NT2/D1 (cell line): ENCODE data around the gene CD28.

Experiments used
- DNase-seq: peaks from one replicate; pipeline ENCODE4 v3.0.0-alpha.2; 2011; ENCODE audit warnings: low read depth, low spot score
- H3K27me3 ChIP-seq: 2 replicates; pipeline ENCODE4 v1.6.0; 2011; ENCODE audit warnings: mild to moderate bottlenecking; ENCODE audit not compliant: insufficient read length, insufficient read depth
- H3K36me3 ChIP-seq: 2 replicates; pipeline ENCODE4 v1.6.1; 2011; ENCODE audit warnings: mild to moderate bottlenecking, low read length, mixed read lengths; ENCODE audit not compliant: insufficient read depth, insufficient read length
- H3K4me1 ChIP-seq: 2 replicates; pipeline ENCODE4 v1.5.1; 2011; ENCODE audit not compliant: insufficient read depth, insufficient read length
- H3K4me3 ChIP-seq: 2 replicates; pipeline ENCODE4 v1.5.1; 2011; ENCODE audit warnings: low read depth; ENCODE audit not compliant: insufficient read length
- H3K9ac ChIP-seq: 2 replicates; pipeline ENCODE4 v1.6.0; 2011; ENCODE audit warnings: low read depth; ENCODE audit not compliant: insufficient read length
- H3K9me3 ChIP-seq: 2 replicates; pipeline ENCODE4 v1.5.1; 2011; ENCODE audit warnings: mild to moderate bottlenecking, low read length; ENCODE audit not compliant: insufficient read depth
- SUZ12 ChIP-seq: IDR thresholded peaks from 2 replicates; pipeline ENCODE4 v1.6.1; 2011; ENCODE audit not compliant: insufficient read length, insufficient read depth; ENCODE audit errors: extremely low read depth
- YY1 ChIP-seq: IDR thresholded peaks from 2 replicates; pipeline ENCODE4 v1.6.1; 2011; ENCODE audit not compliant: insufficient read length, insufficient read depth
- ZNF274 ChIP-seq: IDR thresholded peaks from 2 replicates; pipeline ENCODE4 v1.6.1; 2011; ENCODE audit warnings: mild to moderate bottlenecking, low read depth, low read length

The CD28 gene

DNA sequence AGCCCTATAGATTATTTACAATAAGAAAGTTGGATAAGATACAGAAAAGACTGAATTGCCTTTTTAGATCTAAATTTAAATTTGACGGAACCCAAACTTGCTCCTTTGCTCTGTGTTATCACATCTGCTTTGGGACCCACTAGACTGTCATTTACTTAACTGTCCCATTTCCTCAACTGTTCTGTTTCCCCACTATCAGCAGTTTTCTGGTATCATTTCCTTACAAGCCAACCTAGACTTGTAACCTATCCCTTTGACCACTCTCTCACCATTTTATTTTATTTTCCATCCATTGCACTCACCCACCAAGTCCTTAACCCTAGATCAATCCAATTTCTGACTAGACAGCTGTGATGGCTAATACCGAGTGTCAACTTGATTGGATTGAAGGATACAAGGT lies 38.6 kb upstream of the CD28 start:
- H3K36me3 ChIP-seq, result no peaks in the 10 kb centered on the region
- no peaks in the 10 kb centered on the region for H3K27me3 ChIP-seq
- TF ChIP-seq SUZ12 (no peak), YY1 (no peak)
- no peak overlapping the region for H3K4me3 ChIP-seq
- peaks cover 2% of the 10 kb centered on the region for H3K4me1 ChIP-seq
- DNase-seq, result no peak
- no peaks in the 10 kb centered on the region for H3K9me3 ChIP-seq
- no peak overlapping the region for H3K9ac ChIP-seq

DNA sequence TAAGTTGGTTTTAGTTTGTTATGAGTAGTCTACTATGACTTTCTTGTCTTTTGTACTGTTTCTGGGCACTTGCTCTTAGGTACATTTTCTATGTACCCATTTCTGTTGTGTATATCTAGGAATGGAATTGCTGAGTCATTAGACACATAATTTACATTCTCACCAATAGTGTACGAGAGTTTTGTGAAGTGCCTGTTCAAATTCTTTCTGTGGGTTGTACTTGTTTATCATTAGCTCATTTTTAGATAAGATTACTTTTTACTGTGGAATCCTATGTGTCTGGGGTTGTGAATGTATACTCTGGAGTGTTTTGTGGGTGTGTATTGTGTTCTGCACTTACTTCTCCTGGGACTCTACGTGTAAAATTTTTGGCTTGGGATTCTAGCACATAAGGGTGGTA lies 36.6 kb upstream of the CD28 start:
- no peak for DNase-seq
- no peak for TF ChIP-seq YY1
- no peak for TF ChIP-seq ZNF274
- no peak for TF ChIP-seq SUZ12

DNA sequence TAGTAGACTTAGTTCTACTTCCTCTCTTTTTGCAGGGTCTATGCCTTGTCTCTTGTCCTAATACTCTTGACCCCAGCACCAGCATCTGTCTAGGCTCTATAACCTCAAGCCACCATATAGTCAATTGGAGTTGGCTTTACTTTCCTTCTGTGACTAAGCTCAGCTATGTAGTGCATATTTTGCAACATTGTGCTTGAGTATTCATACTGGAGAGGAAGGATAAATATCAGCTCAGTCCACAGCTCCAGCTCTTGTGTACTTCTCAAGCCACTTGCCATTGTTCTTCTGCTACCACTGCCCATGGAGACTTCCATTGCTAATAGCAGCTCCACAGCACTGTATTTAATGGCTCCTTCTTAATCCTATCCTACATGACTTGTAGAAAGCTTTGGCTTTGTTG lies 35.5 kb upstream of the CD28 start:
- no peaks in the 10 kb centered on the region for H3K27me3 ChIP-seq
- H3K4me1 ChIP-seq, result no peaks in the 10 kb centered on the region
- DNase-seq, result no peak
- no peak overlapping the region for H3K9ac ChIP-seq
- no peak overlapping the region for H3K4me3 ChIP-seq
- TF ChIP-seq ZNF274 (no peak), SUZ12 (no peak), YY1 (no peak)
- no peaks in the 10 kb centered on the region for H3K36me3 ChIP-seq
- 0 out of 2 replicates have a peak, but pooled peaks cover 4% of the 10 kb centered on the region for H3K9me3 ChIP-seq

More for the DNA sequence above, 36.6 kb upstream of the CD28 start:
- H3K27me3 ChIP-seq, result no peaks in the 10 kb centered on the region
- no peaks in the 10 kb centered on the region for H3K36me3 ChIP-seq
- no peak overlapping the region for H3K4me3 ChIP-seq
- H3K9me3 ChIP-seq, result 0 out of 2 replicates have a peak, but pooled peaks cover 4% of the 10 kb centered on the region
- no peaks in the 10 kb centered on the region for H3K4me1 ChIP-seq
- H3K9ac ChIP-seq, result no peak overlapping the region

DNA sequence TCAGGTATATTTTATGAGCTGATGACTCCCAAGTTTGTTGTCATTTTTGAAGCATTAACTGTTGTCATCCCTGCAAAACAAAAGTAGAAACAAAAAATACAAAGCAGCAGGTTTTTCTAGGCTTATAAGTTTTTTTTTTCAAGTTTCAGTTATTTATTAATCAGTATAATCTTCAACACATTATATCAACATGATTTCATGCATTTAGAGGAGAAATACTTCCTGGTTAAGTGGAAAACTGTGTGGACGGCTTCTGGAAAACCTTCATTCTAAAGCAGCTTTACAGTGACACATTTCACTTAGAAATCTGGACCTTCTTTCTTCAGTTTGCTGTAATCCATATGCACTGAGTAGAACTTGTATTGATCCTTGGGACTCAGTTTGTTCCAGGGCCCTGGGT lies 34.6 kb upstream of the CD28 start:
- H3K9ac ChIP-seq, result no peak overlapping the region
- H3K36me3 ChIP-seq, result no peaks in the 10 kb centered on the region
- H3K9me3 ChIP-seq, result 0 out of 2 replicates have a peak, but pooled peaks cover 4% of the 10 kb centered on the region
- no peak overlapping the region for H3K4me3 ChIP-seq
- TF ChIP-seq YY1, result no peak
- no peak for TF ChIP-seq SUZ12
- no peak for TF ChIP-seq ZNF274
- no peaks in the 10 kb centered on the region for H3K27me3 ChIP-seq
- no peak for DNase-seq
- H3K4me1 ChIP-seq, result no peaks in the 10 kb centered on the region

DNA sequence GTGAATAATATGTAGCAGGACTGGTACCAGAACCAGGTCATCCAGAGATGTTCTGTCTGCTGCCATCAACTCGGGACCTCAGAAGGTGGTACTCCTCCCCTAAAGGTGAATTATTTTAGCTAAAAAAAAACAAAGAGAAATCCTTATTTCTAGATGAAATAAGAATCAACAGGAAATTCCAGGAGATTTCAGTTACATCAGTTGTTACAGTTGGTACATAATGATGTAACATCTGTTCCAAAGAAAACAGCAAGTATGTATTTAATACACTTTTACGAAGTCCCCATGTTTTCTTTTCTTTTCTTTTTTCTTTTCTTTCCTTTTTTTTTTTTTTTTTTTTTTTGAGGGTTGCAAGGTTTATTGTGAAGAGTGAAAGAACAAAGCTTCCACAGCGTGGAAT lies 33.6 kb upstream of the CD28 start:
- no peak overlapping the region for H3K4me3 ChIP-seq
- H3K4me1 ChIP-seq, result no peaks in the 10 kb centered on the region
- DNase-seq, result no peak
- TF ChIP-seq ZNF274 (no peak), YY1 (no peak), SUZ12 (no peak)
- H3K27me3 ChIP-seq, result no peaks in the 10 kb centered on the region
- no peaks in the 10 kb centered on the region for H3K36me3 ChIP-seq
- H3K9me3 ChIP-seq, result 0 out of 2 replicates have a peak, but pooled peaks cover 4% of the 10 kb centered on the region
- H3K9ac ChIP-seq, result no peak overlapping the region

DNA sequence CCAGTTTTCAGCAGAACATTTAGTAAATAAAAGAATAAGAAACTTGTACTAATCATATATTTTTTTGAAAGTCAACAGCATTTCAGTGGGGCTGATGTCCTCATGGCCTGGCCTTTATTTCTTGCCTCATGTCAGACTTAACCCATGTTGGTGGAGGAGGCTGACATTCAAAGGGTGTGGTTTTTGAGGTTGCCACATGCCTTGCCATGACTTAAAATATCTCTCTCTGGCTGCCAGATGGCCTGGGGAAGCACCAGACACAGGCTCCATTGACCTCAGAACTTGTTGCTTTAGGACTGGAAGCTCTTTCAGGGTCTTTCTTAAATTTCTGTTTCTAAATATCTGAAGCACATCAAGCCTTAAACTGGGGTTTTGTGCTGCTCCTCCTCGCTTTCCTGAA lies 32.5 kb upstream of the CD28 start:
- H3K36me3 ChIP-seq, result no peaks in the 10 kb centered on the region
- H3K27me3 ChIP-seq, result no peaks in the 10 kb centered on the region
- H3K9me3 ChIP-seq, result 0 out of 2 replicates have a peak, but pooled peaks cover 4% of the 10 kb centered on the region
- H3K4me3 ChIP-seq, result no peak overlapping the region
- TF ChIP-seq YY1 (no peak), SUZ12 (no peak), ZNF274 (no peak)
- DNase-seq, result no peak
- no peak overlapping the region for H3K9ac ChIP-seq
- H3K4me1 ChIP-seq, result no peaks in the 10 kb centered on the region

DNA sequence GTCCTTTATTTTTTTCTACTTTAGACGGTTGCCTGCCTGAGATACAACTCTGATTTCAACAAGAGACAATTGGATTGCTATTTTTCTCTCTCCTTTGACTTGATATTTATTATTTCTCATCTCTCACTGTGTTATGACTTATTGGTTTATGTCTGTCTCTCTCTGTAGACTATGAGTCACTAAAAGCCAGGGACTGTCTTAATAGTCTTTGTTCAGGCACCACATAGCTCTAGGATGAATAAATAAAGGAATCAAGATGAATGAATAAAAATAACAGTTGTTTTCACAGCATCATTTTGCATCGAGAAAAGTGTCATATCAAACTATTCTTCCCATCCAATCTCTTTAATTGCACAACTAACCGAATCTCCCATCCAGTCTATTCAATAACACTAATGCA lies 31.4 kb upstream of the CD28 start:
- DNase-seq, result no peak
- TF ChIP-seq SUZ12, result no peak
- no peak for TF ChIP-seq YY1
- TF ChIP-seq ZNF274, result no peak

DNA sequence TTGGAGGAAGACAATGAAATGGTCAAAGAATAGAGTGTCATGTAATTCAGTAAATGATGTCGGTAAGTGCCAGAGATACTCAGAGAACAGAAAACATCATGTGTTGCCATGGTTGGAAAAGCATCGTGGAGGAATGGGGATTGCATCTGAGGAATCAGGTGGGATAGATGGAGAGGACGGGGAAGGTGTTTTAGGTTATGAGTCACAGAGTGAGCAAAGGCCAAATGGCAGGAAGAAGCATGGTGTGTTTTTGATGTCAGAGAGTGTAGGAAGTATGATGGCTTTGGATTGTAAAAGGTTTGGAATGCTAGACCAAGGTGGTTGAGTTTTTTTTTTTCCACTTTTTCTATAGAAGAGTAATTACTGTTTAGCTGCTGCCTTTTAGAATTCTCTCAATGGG lies 27.5 kb upstream of the CD28 start:
- Histone ChIP-seq H3K27me3 (no peaks in the 10 kb centered on the region), H3K4me1 (no peaks in the 10 kb centered on the region), H3K36me3 (no peaks in the 10 kb centered on the region), H3K9ac (no peak overlapping the region), H3K9me3 (no peaks in the 10 kb centered on the region), H3K4me3 (no peak overlapping the region)
- TF ChIP-seq ZNF274 (no peak), SUZ12 (no peak), YY1 (no peak)
- no peak for DNase-seq

More for the DNA sequence above, 31.4 kb upstream of the CD28 start:
- Histone ChIP-seq H3K36me3 (no peaks in the 10 kb centered on the region), H3K4me1 (no peaks in the 10 kb centered on the region), H3K9ac (no peak overlapping the region), H3K4me3 (no peak overlapping the region), H3K9me3 (0 out of 2 replicates have a peak, but pooled peaks cover 4% of the 10 kb centered on the region), H3K27me3 (no peaks in the 10 kb centered on the region)
